ENCODE measurements around the gene SLCO2B1. TPM values are rescaled to one million over a fixed set of nuclear protein-coding genes. Genes with fewer than 3 reads are reported as not detected.
A peak's percentile ranks its signal among the peaks of the same experiment; 100 is the strongest.

Gene SLCO2B1
- total RNA-seq, 1 experiment from 2014 or later: 0.57 TPM

DNA sequence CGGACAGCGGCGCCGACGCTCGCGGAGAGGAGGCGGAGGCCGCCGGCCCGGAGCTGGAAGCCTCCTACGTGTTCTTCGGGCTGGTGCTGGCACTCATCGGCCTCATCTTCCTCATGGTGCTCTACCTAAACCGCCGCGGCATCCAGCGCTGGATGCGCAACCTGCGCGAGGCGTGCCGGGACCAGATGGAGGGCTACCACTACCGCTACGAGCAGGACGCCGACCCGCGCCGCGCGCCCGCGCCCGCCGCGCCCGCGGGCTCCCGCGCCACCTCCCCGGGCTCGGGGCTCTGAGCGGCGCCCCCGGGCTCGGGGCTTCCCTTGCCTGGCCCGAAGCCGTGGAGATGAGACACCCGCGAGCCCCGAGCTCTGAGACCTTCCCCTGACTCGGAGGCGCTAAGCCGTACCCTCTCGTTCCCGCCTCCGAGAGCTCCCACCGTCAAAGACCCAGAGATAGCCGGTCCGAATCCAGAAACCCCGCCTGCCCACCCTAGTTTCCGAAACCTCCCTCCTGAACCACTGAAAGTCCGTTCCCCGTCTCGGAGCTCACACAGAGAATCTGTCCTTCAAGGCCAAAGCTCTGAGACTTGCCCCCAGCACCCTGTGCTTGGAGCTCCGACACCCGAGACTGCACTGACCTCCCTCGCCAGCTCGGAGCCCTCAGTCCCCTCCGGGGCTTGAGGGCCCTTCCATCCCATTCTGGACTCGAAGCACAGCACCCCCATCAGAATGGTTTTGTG lies 91.2 kb downstream of the SLCO2B1 start:
- POLR2A ChIA-PET: interaction anchor here (0.9 to 1.0 kb wide), 2 partner anchors 46 to 98 kb away, joined by 3 read pairs; no protein-coding TSS in a partner anchor
- no peak; the same call in 1 of the 2 replicates for ATAC-seq

More for the DNA sequence above, 91.2 kb downstream of the SLCO2B1 start:
- Mint-ChIP-seq H3K4me3 (peak overlapping the region; percentile 74), H3K4me1 (peaks cover 16% of the 10 kb centered on the region), H3K36me3 (no peaks in the 10 kb centered on the region), H3K27me3 (ENCODE audit: low read depth) (peaks cover 70% of the 10 kb centered on the region), H3K27ac (no peak overlapping the region), H3K9me3 (no peaks in the 10 kb centered on the region)
- no peak for DNase-seq (ENCODE audit: low spot score)
- TF ChIP-seq MAX (CRISPR knock-in tag; IDR thresholded peaks at IDR 0.05) (no peak), MXD4 (CRISPR knock-in tag; IDR thresholded peaks at IDR 0.05; ENCODE audit: borderline replicate concordance) (no peak), RELA (CRISPR knock-in tag; IDR thresholded peaks at IDR 0.05; ENCODE audit: borderline replicate concordance) (no peak), ZNF281 (CRISPR knock-in tag; IDR thresholded peaks at IDR 0.05) (no peak), EMX1 (CRISPR knock-in tag; IDR thresholded peaks at IDR 0.05) (no peak), ESRRA (CRISPR knock-in tag; IDR thresholded peaks at IDR 0.05; ENCODE audit: borderline replicate concordance) (no peak), CDX4 (CRISPR knock-in tag; IDR thresholded peaks at IDR 0.05; ENCODE audit: borderline replicate concordance) (no peak), ZNF317 (CRISPR knock-in tag; IDR thresholded peaks at IDR 0.05; ENCODE audit: borderline replicate concordance, low read depth) (no peak), JAZF1 (CRISPR knock-in tag; IDR thresholded peaks at IDR 0.05) (no peak), CREM (CRISPR knock-in tag; IDR thresholded peaks at IDR 0.05) (peak; percentile 0; the same call in 1 of the 2 replicates), NFYB (CRISPR knock-in tag; conservative IDR thresholded peaks at IDR 0.05; ENCODE audit: low read depth) (no peak), IRF1 (CRISPR knock-in tag; IDR thresholded peaks at IDR 0.05) (no peak), CTCF (IDR thresholded peaks at IDR 0.05) (peak; percentile 14; the same call in 1 of the 2 replicates), CBFB (CRISPR knock-in tag; IDR thresholded peaks at IDR 0.05; ENCODE audit: low read depth) (0 out of 2 replicates have a peak, but pooled peaks have one; percentile 1), JUN (CRISPR knock-in tag; IDR thresholded peaks at IDR 0.05) (no peak), PRRX2 (CRISPR knock-in tag; IDR thresholded peaks at IDR 0.05) (no peak)
- TF ChIP-seq, protein P1, sequence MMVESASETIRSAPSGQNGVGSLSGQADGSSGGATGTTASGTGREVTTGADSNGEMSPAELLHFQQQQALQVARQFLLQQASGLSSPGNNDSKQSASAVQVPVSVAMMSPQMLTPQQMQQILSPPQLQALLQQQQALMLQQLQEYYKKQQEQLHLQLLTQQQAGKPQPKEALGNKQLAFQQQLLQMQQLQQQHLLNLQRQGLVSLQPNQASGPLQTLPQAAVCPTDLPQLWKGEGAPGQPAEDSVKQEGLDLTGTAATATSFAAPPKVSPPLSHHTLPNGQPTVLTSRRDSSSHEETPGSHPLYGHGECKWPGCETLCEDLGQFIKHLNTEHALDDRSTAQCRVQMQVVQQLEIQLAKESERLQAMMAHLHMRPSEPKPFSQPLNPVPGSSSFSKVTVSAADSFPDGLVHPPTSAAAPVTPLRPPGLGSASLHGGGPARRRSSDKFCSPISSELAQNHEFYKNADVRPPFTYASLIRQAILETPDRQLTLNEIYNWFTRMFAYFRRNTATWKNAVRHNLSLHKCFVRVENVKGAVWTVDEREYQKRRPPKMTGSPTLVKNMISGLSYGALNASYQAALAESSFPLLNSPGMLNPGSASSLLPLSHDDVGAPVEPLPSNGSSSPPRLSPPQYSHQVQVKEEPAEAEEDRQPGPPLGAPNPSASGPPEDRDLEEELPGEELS (CRISPR knock-in tag; IDR thresholded peaks at IDR 0.05): no peak
- CTCF ChIA-PET: interaction anchor here (0.7 to 7.6 kb wide), 37 partner anchors 8 to 312 kb away, joined by 3 to 191 read pairs (median 6); partner anchors contain the start of gene NEU3
